ENCODE measurements around the gene ZNF385C.
"Not testable (repeated sequence)": the region's sequence is repeated elsewhere in the genome, so short reads cannot be mapped to it uniquely, and the experiment has no call there.

The ZNF385C gene
- 0 to 0.27 (median 0.22) reads per million in 4 experiments for total RNA-seq

GRCh38 chr17:42097691-42098631 is at the start of gene ZNF385C:
ZNF385C (minus strand) TSS chr17:42098473; CDS start chr17:42063056, 35,417 bp downstream.
- DNase-seq, result peak; percentile 56

- no peak for DNase-seq
Measured at GRCh38 chr17:42146911-42147607, 48.8 kb upstream of the ZNF385C start.

GRCh38 chr17:42143138-42143537 is 44.9 kb upstream of the ZNF385C start:
- DNase-seq, result not testable (repeated sequence)

- DNase-seq, result no peak
Measured at GRCh38 chr17:42142371-42142896, 44.2 kb upstream of the ZNF385C start.

DNA sequence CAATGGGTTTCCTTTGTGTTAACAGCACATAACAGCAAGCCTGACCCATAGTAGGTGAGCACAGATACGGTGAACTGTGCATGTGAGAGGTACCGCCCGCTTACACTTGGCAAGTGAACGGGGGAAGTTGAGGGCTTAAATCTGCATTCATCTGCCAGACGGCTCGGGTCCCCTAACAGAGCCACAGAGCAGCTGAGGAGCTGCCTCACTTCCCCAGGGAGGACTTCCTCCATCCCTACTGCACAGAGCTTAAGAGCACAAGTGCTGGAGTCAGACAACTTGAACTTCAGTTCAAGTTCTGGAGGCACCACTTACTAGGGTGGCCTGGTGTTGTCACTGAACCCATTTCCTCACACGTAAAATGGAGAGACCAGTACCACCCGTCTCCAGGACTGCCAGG is 43.1 kb upstream of the ZNF385C start:
- DNase-seq, result no peak

DNA sequence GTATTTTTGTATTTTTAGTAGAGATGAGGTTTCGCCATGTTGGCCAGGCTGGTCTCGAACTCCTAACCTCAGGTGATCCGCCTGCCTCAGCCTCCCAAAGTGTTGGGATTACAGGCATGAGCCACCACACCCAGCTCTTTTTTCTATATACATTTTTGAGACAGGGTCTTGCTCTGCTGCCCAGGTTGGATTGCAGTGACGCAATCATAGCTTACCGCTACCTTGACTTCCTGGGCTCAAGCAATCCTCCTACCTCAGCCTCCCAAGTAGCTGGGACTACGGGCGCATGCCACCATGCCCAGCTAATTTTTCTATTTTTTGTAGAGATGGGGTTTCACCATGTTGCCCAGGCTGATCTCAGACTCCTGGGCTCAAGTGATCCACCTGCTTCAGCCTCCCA is 42.4 kb upstream of the ZNF385C start:
- not testable (repeated sequence) for DNase-seq

- DNase-seq, result no peak
Measured at GRCh38 chr17:42138749-42139492, 40.6 kb upstream of the ZNF385C start.

- DNase-seq, result no peak
Measured at GRCh38 chr17:42136654-42137051, 38.4 kb upstream of the ZNF385C start.

DNA sequence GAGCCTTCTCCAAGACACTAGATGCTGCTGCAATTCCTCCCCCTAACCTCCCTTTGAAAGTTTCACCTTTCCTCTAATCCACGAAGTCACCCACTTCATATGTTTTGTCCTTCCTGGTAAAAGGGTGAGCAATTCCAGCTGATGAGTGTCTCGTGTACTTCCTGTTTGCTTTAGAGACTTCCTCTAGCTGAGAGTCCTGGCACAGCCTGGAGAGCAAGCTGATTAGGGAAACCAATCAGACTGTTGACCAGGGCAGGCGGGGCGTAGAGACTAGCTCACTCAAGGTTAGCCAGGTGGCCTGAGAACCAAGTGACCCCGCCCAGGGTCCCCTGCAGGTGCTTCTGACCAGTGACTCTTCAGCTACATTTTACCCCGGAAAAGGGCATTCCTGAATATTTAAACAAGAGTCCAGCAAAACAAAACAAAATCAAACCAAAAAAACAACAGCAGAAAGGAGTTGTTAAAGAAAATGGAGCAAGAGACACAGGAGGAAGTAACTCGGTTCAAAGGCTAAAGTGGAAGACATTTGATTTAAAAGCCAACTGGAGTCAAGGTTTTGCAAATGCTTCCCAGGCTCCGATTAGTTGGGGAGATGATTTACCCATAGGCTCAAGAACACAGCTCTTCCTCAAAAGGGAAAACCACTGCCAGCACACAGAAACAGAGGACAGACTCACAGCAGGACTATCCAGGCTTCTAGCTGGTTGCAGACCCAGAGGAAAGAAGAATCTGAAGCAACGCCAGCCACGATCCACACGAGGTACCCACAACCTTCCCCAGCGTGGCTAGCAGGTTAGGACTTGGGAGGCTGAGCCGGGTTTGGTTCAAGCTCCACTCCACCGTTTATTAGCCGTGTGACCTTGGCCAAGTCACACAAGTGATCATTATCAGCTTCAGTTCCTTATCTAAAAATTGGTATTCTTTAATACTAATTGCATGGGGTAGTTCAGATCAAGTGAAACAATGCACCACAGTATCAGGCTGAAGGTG is 37.7 kb upstream of the ZNF385C start:
- DNase-seq, result no peak

DNA sequence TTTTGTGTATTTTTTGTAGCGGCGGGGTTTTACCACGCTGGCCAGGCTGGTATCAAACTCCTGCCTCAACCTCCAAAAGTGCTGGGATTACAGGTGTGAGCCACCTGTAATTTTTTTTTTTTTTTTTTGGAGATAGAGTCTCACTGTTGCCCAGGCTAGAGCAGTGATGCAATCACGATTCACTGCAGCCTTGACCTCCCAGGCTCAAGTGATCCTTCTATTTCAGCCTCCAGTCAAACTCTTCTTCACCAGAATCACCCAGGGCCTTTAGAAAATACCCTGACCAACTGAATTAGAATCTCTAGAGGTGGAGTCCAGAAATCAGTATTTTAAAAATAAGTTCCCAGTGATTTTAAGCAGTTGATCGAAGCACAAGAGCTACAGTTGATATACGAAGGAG is 36.9 kb upstream of the ZNF385C start:
- DNase-seq, result no peak

GRCh38 chr17:42133461-42134041 is 35.3 kb upstream of the ZNF385C start:
- peak; percentile 20 for DNase-seq

GRCh38 chr17:42132941-42133340 is 34.7 kb upstream of the ZNF385C start:
- DNase-seq, result no peak

GRCh38 chr17:42131981-42132432 is 33.7 kb upstream of the ZNF385C start:
- DNase-seq, result no peak

DNA sequence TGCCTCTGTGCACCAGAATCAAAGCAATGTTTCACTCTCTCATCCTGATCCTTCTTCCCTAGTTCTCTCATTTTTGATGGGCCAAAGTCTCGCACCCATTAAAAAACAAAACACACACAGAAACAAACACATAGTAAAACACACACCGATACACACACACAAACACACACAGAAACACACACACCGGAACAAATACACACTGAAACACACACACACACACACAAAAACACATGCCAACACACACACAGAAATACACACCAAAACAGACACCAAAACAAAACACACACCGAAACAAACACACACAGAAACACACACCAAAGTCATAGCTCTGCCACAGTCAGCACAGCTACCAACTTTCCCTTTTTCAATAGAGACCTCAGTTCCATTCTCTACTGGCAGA is 33.0 kb upstream of the ZNF385C start:
- no peak for DNase-seq

DNA sequence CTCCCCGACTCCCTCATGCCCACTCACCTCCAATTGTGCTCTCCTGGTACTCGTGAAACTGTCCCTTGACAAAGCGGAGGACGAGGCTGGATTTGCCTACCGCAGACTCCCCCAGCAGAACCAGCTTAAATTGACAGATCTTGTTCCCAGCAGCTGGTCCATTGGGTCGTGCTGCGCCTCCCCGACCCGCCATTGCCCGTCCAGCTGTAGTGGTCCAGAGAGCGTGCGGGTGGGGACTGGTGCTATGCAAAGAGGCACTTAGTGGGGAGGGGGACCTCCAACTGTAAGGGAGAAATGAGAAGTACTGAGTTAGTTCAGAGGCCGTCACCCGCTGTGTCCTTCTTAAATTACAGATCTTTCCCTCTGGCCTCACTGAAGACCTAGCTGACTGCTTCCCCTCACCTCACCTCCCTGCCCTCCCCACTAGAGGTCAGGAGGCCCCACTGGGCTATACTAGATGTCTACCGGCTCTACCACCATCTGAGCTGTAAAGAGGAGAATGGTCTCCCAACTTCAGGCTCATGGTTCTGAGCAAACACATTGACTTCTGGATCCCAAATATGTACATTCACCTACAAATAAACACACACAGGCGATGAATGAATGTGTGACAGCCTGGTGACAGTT is 32.1 kb upstream of the ZNF385C start:
- DNase-seq, result no peak

GRCh38 chr17:42129109-42129837 is 31.0 kb upstream of the ZNF385C start:
- no peak for DNase-seq

DNA sequence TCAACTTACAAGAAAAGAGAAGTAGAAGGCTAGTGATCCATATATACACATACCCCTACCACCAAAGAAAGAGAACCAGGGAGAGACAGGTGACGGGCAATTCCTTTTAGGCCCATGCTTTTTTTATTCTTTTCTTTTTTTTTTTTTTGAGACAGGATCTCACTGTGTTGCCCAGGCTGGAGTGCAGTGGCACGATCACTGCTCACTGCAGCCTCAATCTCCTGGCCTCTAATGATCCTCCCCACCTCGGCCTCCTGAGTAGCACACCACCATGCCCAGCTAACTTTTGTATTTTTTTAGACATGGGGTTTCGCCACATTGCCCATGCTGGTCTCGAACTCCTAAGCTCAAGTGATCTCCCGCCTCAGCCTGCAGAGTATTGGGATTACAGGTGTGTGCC is 29.1 kb upstream of the ZNF385C start:
- DNase-seq, result no peak

GRCh38 chr17:42126836-42127235 is 28.6 kb upstream of the ZNF385C start:
- no peak for DNase-seq

- DNase-seq, result no peak
Measured at GRCh38 chr17:42125565-42125964, 27.3 kb upstream of the ZNF385C start.

GRCh38 chr17:42124256-42124655 is 26.0 kb upstream of the ZNF385C start:
- no peak for DNase-seq
